Neuron (in vitro differentiated cells): ENCODE data around the gene OCIAD2.
"Not testable (repeated sequence)": the region's sequence is repeated elsewhere in the genome, so short reads cannot be mapped to it uniquely, and the experiment has no call there.

ENCODE experiments used
- H2AFZ ChIP-seq: one replicate; pipeline ENCODE4 v1.6.1; 2013; ENCODE audit warnings: low read depth, mild to moderate bottlenecking, inconsistent platforms, low read length, moderate library complexity
- H3K27me3 ChIP-seq: one replicate; pipeline ENCODE4 v1.6.1; 2013; ENCODE audit warnings: low read length; ENCODE audit not compliant: insufficient read depth
- H3K36me3 ChIP-seq: one replicate; pipeline ENCODE4 v1.6.1; 2013; ENCODE audit warnings: low read length; ENCODE audit not compliant: insufficient read depth
- H3K4me1 ChIP-seq: one replicate; pipeline ENCODE4 v1.6.1; 2013; ENCODE audit warnings: low read length; ENCODE audit not compliant: insufficient read depth
- H3K4me3 ChIP-seq: 2 replicates; pipeline ENCODE4 v1.5.1; 2013; ENCODE audit warnings: mild to moderate bottlenecking, low read length, moderate library complexity
- H3K9me3 ChIP-seq: one replicate; pipeline ENCODE4 v1.6.1; 2013; ENCODE audit warnings: low read length

Gene OCIAD2

GRCh38 chr4:48902266-48902665 is 4.3 kb downstream of the OCIAD2 start:
- Histone ChIP-seq H3K27me3 (no peaks in the 10 kb centered on the region), H3K36me3 (no peaks in the 10 kb centered on the region), H2AFZ (no peak overlapping the region), H3K9me3 (no peaks in the 10 kb centered on the region), H3K4me3 (no peak overlapping the region), H3K4me1 (peaks cover 2% of the 10 kb centered on the region)

- Histone ChIP-seq H3K4me3 (no peak overlapping the region), H3K4me1 (peaks cover 2% of the 10 kb centered on the region), H3K36me3 (no peaks in the 10 kb centered on the region), H2AFZ (no peak overlapping the region), H3K9me3 (no peaks in the 10 kb centered on the region), H3K27me3 (no peaks in the 10 kb centered on the region)
These were observed 5.4 kb downstream of the OCIAD2 start for GRCh38 chr4:48901196-48901595.

GRCh38 chr4:48899950-48900349 is 6.6 kb downstream of the OCIAD2 start:
- no peaks in the 10 kb centered on the region for H3K36me3 ChIP-seq

GRCh38 chr4:48899432-48899749 is 7.2 kb downstream of the OCIAD2 start:
- H3K4me3 ChIP-seq, result no peak overlapping the region
- H3K4me1 ChIP-seq, result peaks cover 2% of the 10 kb centered on the region
- H3K36me3 ChIP-seq, result no peaks in the 10 kb centered on the region
- H3K9me3 ChIP-seq, result no peaks in the 10 kb centered on the region
- H3K27me3 ChIP-seq, result no peaks in the 10 kb centered on the region
- H2AFZ ChIP-seq, result peak overlapping the region; percentile 58

More at GRCh38 chr4:48899950-48900349, 6.6 kb downstream of the OCIAD2 start:
- peak overlapping the region; percentile 58 for H2AFZ ChIP-seq
- H3K9me3 ChIP-seq, result no peaks in the 10 kb centered on the region
- peaks cover 2% of the 10 kb centered on the region for H3K4me1 ChIP-seq
- no peaks in the 10 kb centered on the region for H3K27me3 ChIP-seq
- no peak overlapping the region for H3K4me3 ChIP-seq

DNA sequence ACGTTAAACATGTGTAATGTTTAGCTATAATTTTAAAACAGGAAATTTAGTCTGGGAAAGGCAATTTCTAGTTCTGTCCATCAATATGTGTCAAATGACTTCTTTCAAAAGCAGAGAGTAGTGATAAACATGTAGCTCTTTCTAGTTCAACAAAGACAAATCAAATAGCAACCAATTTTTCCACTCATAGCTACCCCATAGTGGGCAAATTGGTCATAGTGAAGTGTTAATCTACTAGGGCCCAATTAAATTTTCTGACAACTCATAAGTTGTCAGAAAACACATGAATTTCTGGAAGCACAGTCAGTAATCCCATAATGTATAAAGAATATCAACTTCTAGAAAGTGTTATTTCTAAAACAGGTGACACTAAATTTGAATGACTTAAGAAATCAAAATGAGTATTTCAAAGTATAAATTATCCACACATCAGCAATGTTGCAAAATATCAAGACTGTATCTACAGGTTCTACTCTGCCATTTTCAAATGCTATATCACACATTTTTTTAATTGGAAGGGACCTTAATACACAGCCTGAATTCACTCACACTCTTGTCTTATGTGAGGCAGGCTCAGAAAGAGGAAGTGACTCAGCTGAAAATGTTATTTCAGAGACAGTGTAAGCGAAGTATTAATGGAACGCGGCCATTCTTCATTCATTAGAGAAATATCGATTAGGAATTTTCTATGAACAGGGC is 7.7 kb downstream of the OCIAD2 start:
- H3K27me3 ChIP-seq, result no peaks in the 10 kb centered on the region
- H2AFZ ChIP-seq, result no peak overlapping the region
- no peak overlapping the region for H3K4me3 ChIP-seq
- H3K36me3 ChIP-seq, result no peaks in the 10 kb centered on the region
- peaks cover 2% of the 10 kb centered on the region for H3K4me1 ChIP-seq
- H3K9me3 ChIP-seq, result no peaks in the 10 kb centered on the region

GRCh38 chr4:48896845-48897244 is 9.7 kb downstream of the OCIAD2 start:
- Histone ChIP-seq H3K27me3 (no peaks in the 10 kb centered on the region), H2AFZ (no peak overlapping the region), H3K4me3 (no peak overlapping the region), H3K4me1 (peaks cover 2% of the 10 kb centered on the region), H3K9me3 (no peaks in the 10 kb centered on the region), H3K36me3 (no peaks in the 10 kb centered on the region)

- Histone ChIP-seq H3K4me3 (no peak overlapping the region), H3K36me3 (no peaks in the 10 kb centered on the region), H3K4me1 (no peaks in the 10 kb centered on the region), H3K9me3 (no peaks in the 10 kb centered on the region), H2AFZ (no peak overlapping the region), H3K27me3 (no peaks in the 10 kb centered on the region)
These were observed 15.4 kb downstream of the OCIAD2 start for GRCh38 chr4:48891028-48891619.

GRCh38 chr4:48889750-48890149 is 16.8 kb downstream of the OCIAD2 start:
- H3K9me3 ChIP-seq, H3K36me3 ChIP-seq, H2AFZ ChIP-seq, H3K4me3 ChIP-seq, H3K27me3 ChIP-seq, H3K4me1 ChIP-seq: not testable (repeated sequence)

DNA sequence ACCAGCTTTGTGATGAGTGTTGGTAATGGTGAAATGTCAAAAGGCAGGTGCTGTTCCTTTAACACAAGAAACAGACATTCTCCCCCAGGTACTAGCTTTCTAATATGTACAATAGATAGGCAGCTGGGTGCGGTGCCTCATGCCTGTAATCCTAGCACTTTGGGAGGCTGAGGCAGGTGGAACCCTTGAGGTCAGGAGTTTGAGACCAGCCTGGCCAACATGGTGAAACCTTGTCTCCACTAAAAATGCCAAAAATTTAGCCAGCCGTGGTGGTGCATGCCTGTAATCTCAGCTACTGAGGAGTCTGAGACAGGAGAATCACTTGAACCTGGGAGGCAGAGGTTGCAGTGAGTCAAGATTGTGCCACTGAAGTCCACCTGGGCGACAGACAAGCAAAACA is 24.9 kb downstream of the OCIAD2 start:
- not testable (repeated sequence) for H2AFZ ChIP-seq, H3K9me3 ChIP-seq, H3K4me1 ChIP-seq, H3K27me3 ChIP-seq, H3K36me3 ChIP-seq, H3K4me3 ChIP-seq

DNA sequence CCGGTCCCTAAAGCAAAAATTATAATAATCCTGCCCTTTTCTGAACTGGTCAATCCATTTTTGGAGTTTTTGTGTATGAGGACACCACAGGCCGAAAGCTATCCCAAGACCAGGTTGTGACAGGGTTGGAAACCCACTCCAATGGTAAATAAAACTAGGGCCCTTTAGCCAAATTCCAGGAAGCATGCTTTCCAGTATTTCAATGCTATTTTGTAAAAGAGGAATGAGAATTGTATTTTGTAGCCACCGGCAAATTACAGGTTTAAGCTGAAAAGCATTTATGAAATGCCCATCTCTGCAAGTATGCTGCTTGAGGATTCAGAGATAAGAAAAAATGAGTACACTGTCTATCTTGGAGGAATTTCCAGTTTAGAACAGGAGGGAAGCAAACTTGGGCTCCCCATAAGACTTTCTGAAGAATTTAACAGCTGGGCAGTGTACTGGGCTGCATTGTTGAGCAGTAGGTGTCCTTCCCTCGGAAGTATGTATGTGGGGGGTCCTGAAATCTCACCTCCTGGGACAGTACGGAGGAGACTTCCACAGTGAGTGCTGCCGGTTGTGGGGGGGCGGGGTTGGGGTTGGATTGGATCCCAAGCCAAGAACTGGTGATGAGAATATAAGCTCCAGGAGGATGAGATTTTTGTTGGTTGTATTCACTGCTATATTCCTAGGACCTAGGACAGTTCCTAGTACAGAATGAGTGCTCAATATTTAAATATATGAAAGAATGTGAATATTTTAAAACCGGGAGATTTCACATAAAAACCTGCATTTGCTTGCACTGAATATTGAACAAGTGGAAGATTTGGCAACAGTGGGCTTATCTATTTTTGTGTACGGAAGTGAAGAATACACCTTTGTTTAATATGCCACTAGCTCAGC is 26.8 kb downstream of the OCIAD2 start:
- Histone ChIP-seq H3K36me3 (no peaks in the 10 kb centered on the region), H3K4me3 (no peak overlapping the region), H2AFZ (no peak overlapping the region), H3K4me1 (no peaks in the 10 kb centered on the region), H3K27me3 (no peaks in the 10 kb centered on the region), H3K9me3 (no peaks in the 10 kb centered on the region)

DNA sequence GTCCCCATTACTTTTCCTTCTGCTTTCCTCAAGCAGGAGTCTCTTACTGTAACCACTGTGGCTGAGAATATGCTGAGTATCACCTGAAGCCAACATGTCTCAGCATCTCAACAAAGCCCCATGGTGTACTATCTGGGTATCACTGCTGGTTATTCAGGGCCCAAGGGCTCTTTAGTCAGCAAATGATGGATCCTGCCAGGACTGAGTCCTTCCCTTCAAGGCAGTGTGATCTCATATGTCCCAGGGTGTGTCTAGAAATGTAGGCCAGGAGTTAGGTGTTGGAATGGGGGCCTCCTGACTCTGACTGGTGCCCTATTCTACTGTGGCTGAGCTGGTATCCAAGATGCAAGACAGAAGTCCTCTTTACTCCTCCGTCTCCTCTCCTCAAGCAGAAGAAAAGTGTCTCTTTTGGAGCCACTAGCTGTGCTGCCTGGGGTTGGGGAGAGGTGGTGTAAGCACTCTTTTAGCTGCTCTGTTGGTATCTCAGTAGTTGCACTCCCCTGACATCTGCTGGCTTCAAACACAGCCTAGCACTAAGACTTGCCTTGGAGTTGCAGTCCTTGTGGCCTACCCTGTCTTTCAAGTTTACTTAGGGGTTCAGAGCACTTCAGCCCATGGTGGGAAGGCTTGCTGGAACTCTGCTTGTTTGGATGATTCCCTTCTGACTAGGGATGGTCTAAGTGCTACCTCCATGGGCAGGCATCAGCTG is 28.6 kb downstream of the OCIAD2 start:
- H3K27me3 ChIP-seq, result no peaks in the 10 kb centered on the region
- no peaks in the 10 kb centered on the region for H3K4me1 ChIP-seq
- H3K36me3 ChIP-seq, result no peaks in the 10 kb centered on the region
- no peak overlapping the region for H3K4me3 ChIP-seq
- H2AFZ ChIP-seq, result no peak overlapping the region
- no peaks in the 10 kb centered on the region for H3K9me3 ChIP-seq

DNA sequence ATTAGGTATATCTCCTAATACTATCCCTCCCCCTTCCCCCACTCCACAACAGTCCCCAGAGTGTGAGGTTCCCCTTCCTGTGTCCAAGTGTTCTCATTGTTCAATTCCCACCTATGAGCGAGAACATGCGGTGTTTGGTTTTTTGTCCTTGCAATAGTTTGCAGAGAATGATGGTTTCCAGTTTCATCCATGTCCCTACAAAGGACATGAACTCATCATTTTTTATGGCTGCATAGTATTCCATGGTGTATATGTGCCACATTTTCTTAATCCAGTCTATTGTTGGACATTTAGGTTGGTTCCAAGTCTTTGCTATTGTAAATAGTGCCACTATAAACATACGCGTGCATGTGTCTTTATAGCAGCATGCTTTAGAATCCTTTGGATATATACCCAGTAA is 41.9 kb downstream of the OCIAD2 start:
- H3K36me3 ChIP-seq, result peaks cover 19% of the 10 kb centered on the region
- not testable (repeated sequence) for H3K4me3 ChIP-seq, H2AFZ ChIP-seq, H3K9me3 ChIP-seq, H3K27me3 ChIP-seq, H3K4me1 ChIP-seq

DNA sequence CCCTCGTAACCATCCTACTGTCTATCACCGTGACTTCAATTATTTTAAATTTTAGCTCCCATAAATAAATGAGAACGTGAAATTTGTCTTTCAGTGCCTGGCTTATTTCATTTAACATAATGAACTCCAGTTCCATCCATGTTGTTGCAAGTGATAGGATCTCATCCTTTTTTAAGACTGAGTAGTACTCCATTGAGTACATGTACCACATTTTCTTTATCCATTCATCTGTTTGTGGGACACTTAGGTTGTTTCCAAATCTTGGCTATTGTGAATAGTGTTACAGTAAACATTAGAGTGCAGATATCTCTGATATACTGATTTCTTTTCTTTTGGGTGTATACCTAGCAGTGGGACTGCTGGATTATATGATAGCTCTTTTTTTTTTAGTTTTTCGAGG is 42.8 kb downstream of the OCIAD2 start:
- H2AFZ ChIP-seq, result no peak overlapping the region
- H3K4me3 ChIP-seq, result no peak overlapping the region
- H3K9me3 ChIP-seq, result no peaks in the 10 kb centered on the region
- H3K27me3 ChIP-seq, result no peaks in the 10 kb centered on the region
- H3K4me1 ChIP-seq, result no peaks in the 10 kb centered on the region
- peaks cover 27% of the 10 kb centered on the region for H3K36me3 ChIP-seq
